LNCAP (cell line): ENCODE results near the gene TMEM208.

Experiments
- TF ChIP-seq, protein P1 (sequence below): fragments of 450-650 bp; IDR thresholded peaks from 2 replicates; pipeline ENCODE4 v1.5.1; 2017; ENCODE audit warnings: mild to moderate bottlenecking

Gene TMEM208

DNA sequence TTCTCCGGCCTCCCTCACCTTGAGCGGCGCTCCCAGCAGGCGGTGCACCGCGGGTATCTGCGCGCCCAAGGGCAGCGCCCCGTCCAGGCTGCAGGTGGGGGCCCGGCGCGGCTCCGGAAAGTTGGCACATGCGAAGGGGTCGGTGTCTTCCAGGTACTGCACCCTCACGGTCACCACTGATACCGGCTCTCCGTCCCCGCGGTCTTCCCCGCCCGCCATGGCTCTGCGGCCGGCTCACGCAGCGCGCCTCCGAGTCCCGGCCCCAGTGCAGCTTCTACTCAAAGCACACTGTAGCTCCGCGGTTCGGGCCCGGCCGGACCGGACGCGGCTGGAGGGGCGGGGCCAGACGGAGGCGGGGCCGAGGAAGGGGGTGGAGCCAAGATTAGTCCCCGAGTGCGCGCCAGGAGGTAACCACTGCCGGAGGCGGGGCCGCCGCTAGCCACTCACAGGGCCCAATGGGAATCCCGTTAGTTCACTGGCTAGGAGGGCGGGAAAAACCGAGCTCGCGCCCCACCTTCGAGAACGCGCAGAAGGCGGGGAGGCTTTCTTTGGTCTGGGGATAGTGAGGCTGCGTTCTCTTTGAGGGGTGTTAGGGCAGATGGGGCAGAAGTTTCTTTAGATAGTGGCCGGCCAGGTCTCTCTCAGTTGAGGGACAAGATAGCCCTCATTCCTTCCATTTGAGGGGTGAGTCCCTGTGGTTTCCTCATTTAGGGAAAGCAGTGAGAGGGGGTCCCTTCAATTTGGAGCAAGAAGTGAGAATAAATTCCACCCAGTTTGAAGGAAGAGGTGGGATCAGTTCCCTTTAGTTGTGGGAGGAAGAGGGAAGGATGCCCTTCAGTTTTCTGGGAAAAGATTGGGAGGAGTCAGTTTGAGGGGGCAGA lies 20.5 kb downstream of the TMEM208 start, which contains the start of gene FHOD1:
Gene FHOD1, minus strand, starts transcription at position 290 of the 881 bp plus-strand sequence. Its CDS starts 71 bp downstream, at position 219.
- TF ChIP-seq, protein P1, sequence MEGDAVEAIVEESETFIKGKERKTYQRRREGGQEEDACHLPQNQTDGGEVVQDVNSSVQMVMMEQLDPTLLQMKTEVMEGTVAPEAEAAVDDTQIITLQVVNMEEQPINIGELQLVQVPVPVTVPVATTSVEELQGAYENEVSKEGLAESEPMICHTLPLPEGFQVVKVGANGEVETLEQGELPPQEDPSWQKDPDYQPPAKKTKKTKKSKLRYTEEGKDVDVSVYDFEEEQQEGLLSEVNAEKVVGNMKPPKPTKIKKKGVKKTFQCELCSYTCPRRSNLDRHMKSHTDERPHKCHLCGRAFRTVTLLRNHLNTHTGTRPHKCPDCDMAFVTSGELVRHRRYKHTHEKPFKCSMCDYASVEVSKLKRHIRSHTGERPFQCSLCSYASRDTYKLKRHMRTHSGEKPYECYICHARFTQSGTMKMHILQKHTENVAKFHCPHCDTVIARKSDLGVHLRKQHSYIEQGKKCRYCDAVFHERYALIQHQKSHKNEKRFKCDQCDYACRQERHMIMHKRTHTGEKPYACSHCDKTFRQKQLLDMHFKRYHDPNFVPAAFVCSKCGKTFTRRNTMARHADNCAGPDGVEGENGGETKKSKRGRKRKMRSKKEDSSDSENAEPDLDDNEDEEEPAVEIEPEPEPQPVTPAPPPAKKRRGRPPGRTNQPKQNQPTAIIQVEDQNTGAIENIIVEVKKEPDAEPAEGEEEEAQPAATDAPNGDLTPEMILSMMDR, result no peak

DNA sequence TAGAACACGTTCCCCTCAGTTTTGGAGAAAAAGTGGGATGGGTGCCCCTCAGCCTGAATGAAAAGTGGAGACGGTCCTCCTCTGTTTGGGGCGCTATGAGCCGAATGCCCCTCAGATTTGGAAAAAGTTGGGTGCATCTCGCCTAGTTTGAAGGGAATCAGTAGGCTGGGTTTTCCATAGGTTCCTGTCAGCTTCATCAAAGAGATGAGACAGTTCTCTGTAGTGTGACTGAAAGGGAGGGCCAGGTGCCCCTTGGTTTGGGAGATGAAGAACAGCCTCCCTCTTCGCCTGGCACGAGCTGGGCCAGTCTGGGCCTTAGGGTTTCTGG lies 21.1 kb downstream of the TMEM208 start:
- TF ChIP-seq, protein P1, result no peak

DNA sequence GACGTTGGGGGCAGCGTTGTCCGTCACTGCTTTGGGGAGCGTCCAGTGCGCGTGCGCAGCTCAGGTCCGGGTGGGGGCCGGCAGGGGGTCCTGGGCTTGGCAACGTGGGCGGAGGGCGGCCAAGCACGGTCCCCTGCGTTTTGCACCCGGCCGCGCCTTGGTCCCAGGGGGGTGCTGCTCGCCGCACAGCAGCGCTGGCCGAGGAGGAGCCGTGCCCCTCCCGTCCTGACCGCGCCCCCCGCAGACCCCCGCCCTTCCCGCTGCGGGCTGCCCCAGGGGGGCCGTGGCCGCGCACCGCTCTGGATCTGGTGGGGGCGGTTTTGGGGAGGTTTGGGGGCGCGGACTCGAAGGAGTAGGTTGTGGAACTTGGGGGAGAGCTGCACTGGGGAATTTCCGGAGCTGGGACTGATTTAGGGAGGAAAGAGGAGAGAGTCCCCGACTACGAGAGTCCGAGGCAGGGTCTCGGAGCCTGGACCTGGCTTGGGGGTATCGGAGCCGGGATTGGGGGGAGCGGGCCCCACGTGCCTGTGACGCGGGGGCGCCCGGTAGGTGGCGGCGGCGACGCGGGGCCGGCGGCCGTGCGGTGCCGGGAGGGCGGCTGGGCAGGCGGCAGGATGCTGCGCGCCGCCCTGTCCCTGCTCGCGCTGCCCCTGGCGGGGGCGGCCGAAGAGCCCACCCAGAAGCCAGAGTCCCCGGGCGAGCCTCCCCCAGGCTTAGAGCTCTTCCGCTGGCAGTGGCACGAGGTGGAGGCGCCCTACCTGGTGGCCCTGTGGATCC lies 21.7 kb downstream of the TMEM208 start, which contains the start of gene SLC9A5:
Gene SLC9A5, plus strand, starts transcription at position 579 of the 777 bp plus-strand sequence. Its CDS starts 36 bp downstream, at position 615.
- TF ChIP-seq, protein P1, result peak; percentile 13; the same call in 1 of the 2 replicates

DNA sequence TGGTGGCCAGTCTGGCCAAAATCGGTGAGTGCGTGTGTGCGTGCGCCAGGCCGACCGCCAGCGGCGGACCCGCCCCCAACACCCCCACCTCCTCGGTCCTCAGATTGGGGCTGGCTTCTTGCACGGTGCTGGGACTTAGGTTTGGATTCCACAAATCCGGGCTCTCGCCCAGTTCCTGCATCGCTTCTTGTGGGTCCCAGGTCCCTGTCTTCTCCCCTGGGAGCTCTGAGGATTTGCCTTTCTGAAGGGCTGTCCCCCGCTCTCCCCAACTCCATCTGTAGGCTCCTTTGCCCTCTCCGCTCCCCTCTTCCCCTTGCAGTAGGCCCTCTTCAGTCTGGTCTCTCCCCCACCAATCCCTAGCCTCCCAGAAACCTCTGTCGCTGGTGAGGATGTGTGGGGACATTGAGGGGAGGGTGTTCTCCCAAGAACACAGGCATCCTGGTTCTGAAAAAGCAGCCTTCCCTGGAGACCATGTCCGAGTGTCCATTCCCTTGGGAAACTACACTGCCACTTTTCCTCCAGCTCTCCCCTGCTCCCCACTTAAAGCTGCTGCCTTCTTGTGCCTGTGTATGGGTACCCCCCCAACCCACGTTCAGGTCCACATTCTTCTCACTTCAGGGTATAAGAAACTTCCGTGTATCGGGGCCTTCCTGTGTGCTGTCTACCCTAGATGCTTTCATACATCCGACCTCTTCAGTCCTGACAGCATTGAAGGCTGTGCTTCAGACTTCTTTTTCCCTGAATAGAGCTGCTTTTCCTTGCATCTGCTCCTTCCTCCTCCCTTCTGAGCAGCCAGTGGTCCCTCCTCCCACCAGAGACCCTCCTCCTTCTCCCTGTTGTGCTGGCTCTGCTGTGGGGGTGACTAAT lies 22.5 kb downstream of the TMEM208 start:
- TF ChIP-seq, protein P1, result no peak

DNA sequence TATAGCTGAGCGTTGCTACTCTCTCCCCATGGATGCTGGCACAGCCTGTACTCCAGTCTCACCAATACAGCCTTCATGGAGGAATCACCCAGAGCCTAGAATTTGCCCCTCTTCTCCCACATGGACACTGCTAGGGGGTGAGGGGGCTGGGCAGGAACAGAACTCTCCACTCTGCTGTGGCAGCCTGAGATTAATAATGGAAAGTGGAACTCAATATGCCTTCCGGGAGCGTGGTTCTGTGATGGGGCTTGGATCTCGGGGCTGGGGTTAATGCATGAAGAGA lies 23.1 kb downstream of the TMEM208 start:
- TF ChIP-seq, protein P1, result no peak

DNA sequence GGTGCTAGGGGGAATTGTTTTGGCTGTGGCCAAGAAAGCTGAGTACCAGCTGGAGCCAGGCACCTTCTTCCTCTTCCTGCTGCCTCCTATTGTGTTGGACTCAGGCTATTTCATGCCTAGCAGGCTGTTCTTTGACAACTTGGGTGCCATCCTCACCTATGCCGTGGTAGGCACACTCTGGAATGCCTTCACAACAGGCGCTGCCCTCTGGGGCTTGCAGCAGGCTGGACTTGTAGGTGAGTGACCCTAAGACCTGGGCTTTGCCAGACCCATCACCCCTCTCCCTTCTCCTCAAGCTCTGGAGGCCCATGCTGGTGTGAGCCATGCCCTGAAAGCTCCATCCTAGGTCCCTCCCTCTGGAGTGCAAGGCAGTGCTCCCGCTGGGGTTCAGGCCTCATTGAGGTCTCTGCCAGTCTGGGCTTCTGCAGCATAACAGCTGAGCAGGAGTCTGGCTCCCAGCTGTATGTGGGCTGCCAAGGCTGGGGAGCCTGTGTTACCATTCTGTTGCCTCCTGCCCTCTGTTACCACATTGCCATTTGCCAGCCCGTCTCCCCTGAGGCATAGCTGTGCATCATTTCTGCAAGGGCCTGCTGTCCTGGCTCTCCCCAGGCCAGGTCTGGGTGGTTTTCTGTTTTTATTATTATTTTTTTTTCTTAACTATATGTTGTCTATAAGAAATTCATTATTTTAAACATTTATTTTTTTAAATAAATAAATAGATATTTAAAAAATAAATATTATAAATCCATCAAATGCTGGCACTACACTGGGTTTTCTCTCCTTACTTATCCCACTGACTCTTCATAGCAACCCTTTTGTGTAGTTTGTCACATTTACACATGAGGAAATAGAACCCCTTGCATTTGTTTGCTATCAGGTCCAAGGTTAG lies 25.9 kb downstream of the TMEM208 start:
- TF ChIP-seq, protein P1, result no peak
